ENCODE data around the gene FCER1G. TPM values are rescaled to one million over a fixed set of nuclear protein-coding genes. Genes with fewer than 3 reads are reported as not detected.
"Not testable (repeated sequence)": the region's sequence is repeated elsewhere in the genome, so short reads cannot be mapped to it uniquely, and the experiment has no call there.

The FCER1G gene
- total RNA-seq, 4 donors from 2014 or later, result 6.4 to 74.6 (median 52.0) TPM

- H3K4me3 ChIP-seq, result no peak overlapping the region
- TF ChIP-seq POLR2A (IDR thresholded peaks at IDR 0.05) (no peak), CTCF (IDR thresholded peaks at IDR 0.05) (no peak), EP300 (IDR thresholded peaks at IDR 0.05) (no peak), POLR2AphosphoS5 (IDR thresholded peaks at IDR 0.05) (no peak)
- no peak overlapping the region for H3K27ac ChIP-seq
- H3K27me3 ChIP-seq, result no peaks in the 10 kb centered on the region
- H3K9me3 ChIP-seq, result no peaks in the 10 kb centered on the region
- ATAC-seq, result no peak
- no peaks in the 10 kb centered on the region for H3K36me3 ChIP-seq
- peaks cover 0 to 21% (median 11%) of the 10 kb centered on the region in 3 donors for H3K4me1 ChIP-seq
- WGBS, 2 donors (ENCODE audit: low coverage in 1 of 2), result 66 to 81% methylated on average over 2 to 5 of the region's 6 CpGs
These were observed 7.3 kb downstream of the FCER1G start for GRCh38 chr1:161222175-161223019.

GRCh38 chr1:161223805-161224694, 9.0 kb downstream of the FCER1G start:
- H3K4me3 ChIP-seq, result no peak overlapping the region
- H3K36me3 ChIP-seq, result peaks cover 0 to 13% of the 10 kb centered on the region in 2 donors
- no peaks in the 10 kb centered on the region for H3K9me3 ChIP-seq
- no peak for ATAC-seq
- TF ChIP-seq POLR2A (IDR thresholded peaks at IDR 0.05) (no peak), CTCF (IDR thresholded peaks at IDR 0.05) (no peak), EP300 (IDR thresholded peaks at IDR 0.05) (no peak), POLR2AphosphoS5 (IDR thresholded peaks at IDR 0.05) (no peak)
- 79 to 88% methylated on average over 6 to 7 of the region's 7 CpGs for WGBS, 2 donors (ENCODE audit: low coverage in 1 of 2)
- peaks cover 0 to 29% (median 18%) of the 10 kb centered on the region in 3 donors for H3K4me1 ChIP-seq
- H3K27ac ChIP-seq, result no peak overlapping the region
- no peaks in the 10 kb centered on the region for H3K27me3 ChIP-seq

GRCh38 chr1:161224695-161225087, 9.6 kb downstream of the FCER1G start:
- not testable (repeated sequence) for ATAC-seq, H3K4me3 ChIP-seq, H3K9me3 ChIP-seq, H3K27me3 ChIP-seq
- WGBS, 2 donors (ENCODE audit: low coverage in 1 of 2), result 70% methylated on average over 4 of the region's 13 CpGs; no CpG with 5 or more reads in 1 of the 2 donors
- Histone ChIP-seq H3K4me1 (peaks cover 0 to 29% (median 18%) of the 10 kb centered on the region in 3 donors), H3K27ac (peak overlapping the region in 1 of 4 donors; percentile 73), H3K36me3 (peaks cover 0 to 20% of the 10 kb centered on the region in 2 donors)

DNA sequence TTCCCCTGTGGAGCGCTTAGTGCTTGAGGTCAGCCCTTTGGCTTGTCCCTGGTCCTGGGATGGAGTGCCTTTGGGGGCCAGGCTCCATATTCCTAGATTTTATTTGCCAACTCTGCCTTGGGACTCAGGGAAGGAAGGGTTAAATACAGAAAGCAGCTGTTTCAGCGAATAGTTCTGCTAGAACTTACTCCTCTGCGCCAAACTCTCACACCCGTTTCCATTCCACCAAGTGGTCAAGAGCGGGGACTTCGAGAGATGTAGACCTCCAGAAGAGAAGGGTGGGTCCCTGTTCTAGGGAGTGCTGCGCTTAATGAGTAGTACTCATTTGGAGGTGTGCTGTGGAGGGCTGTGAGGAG, 10.1 kb downstream of the FCER1G start:
- peak; percentile 3 for ATAC-seq
- no peak overlapping the region for H3K4me3 ChIP-seq
- H3K27ac ChIP-seq, result peak overlapping the region; percentile 22 to 73 (median 72)
- H3K27me3 ChIP-seq, result no peaks in the 10 kb centered on the region
- TF ChIP-seq EP300 (IDR thresholded peaks at IDR 0.05) (no peak), CTCF (IDR thresholded peaks at IDR 0.05) (no peak), POLR2AphosphoS5 (IDR thresholded peaks at IDR 0.05) (no peak), POLR2A (IDR thresholded peaks at IDR 0.05) (no peak)
- H3K4me1 ChIP-seq, result peaks cover 0 to 29% (median 18%) of the 10 kb centered on the region in 3 donors
- peaks cover 0 to 24% of the 10 kb centered on the region in 2 donors for H3K36me3 ChIP-seq
- H3K9me3 ChIP-seq, result no peaks in the 10 kb centered on the region
- WGBS, 2 donors (ENCODE audit: low coverage in 1 of 2), result 50% methylated on average over 5 of the region's 7 CpGs; no CpG with 5 or more reads in 1 of the 2 donors
